Measurements from ENCODE around the gene HMGN2. TPM values are rescaled to one million over a fixed set of nuclear protein-coding genes. Genes with fewer than 3 reads are reported as not detected.

HMGN2 gene
- total RNA-seq, 6 experiments from 2014 or later = 64.1 to 99.6 (median 83.6) TPM

DNA sequence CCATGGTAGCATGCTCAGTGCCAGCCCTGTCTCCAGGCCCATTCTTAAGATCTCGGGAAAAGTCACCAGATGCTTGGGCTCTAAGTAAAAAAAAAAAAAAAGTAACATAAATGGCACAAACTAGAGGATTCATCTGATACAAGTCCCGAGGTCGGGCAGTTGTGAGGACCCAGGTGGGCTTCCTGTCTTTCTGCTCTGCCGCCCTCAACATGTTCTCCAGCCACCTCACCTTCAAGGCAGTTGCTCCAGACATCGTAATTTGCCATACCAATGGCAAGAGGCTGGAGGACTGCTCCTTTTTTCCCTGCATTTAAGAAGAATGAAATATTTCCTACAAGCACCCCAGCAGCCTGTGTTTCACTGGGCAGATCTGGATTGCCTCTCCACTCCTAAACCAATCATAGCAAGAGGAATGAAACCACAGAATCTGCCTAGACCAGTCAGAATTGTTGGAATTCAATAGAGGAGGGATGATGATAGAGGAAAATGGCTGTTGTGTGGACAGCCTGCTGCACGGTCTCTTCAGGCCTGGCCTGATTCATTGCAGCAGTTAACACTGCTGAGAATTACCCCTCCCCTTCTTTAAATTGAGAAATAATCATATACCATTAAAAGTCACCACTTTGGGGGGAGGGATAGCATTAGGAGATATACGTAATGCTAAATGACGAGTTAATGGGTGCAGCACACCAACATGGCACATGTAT lies 5.4 kb downstream of the HMGN2 start:
- TF ChIP-seq, protein P1, sequence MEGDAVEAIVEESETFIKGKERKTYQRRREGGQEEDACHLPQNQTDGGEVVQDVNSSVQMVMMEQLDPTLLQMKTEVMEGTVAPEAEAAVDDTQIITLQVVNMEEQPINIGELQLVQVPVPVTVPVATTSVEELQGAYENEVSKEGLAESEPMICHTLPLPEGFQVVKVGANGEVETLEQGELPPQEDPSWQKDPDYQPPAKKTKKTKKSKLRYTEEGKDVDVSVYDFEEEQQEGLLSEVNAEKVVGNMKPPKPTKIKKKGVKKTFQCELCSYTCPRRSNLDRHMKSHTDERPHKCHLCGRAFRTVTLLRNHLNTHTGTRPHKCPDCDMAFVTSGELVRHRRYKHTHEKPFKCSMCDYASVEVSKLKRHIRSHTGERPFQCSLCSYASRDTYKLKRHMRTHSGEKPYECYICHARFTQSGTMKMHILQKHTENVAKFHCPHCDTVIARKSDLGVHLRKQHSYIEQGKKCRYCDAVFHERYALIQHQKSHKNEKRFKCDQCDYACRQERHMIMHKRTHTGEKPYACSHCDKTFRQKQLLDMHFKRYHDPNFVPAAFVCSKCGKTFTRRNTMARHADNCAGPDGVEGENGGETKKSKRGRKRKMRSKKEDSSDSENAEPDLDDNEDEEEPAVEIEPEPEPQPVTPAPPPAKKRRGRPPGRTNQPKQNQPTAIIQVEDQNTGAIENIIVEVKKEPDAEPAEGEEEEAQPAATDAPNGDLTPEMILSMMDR (IDR thresholded peaks at IDR 0.05) = no peak
- TF ChIP-seq POLR2A (IDR thresholded peaks at IDR 0.05) = no peak
- DNase-seq = no peak
- no peak overlapping the region for H3K27ac ChIP-seq
- no peak for ATAC-seq
- no peaks in the 10 kb centered on the region for H3K27me3 ChIP-seq
- H3K4me3 ChIP-seq = no peak overlapping the region
- peaks cover 0 to 17% (median 4%) of the 10 kb centered on the region in 4 donors for H3K4me1 ChIP-seq
- intact Hi-C loops (cut with DNase I) = no loop called here
- H3K9me3 ChIP-seq = no peaks in the 10 kb centered on the region
- peaks cover 0 to 35% (median under 1%) of the 10 kb centered on the region in 4 donors for H3K36me3 ChIP-seq
- 83% methylated on average over 8 of the region's 8 CpGs for WGBS (ENCODE audit: insufficient coverage, low coverage, low lambda C conversion rate, missing lambda C conversion rate)

DNA sequence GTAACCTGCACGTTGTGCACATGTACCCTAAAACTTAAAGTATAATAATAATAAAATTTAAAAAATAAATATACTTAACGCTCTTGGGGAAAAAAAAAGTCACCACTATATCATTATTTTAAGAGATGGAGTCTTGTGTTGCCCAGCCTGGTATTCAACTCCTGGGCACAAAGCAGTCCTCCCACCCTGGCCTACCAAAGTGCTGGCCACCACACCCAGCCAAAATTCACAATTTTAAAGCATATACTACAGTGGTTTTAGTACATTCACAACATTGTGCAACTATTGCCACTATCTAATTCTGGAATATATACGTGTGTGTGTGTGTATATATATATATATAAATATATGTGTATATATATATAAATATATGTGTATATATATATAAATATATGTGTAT lies 5.9 kb downstream of the HMGN2 start:
- Histone ChIP-seq H3K9me3 (no peaks in the 10 kb centered on the region), H3K27ac (no peak overlapping the region), H3K36me3 (peaks cover 0 to 35% (median under 1%) of the 10 kb centered on the region in 4 donors), H3K27me3 (no peaks in the 10 kb centered on the region), H3K4me1 (peaks cover 0 to 17% (median 4%) of the 10 kb centered on the region in 4 donors), H3K4me3 (no peak overlapping the region)
- no peak for TF ChIP-seq POLR2A (IDR thresholded peaks at IDR 0.05)
- TF ChIP-seq, protein P1 (IDR thresholded peaks at IDR 0.05) = no peak
- DNase-seq (no peak), ATAC-seq (no peak)
- intact Hi-C loops (cut with DNase I) = no loop called here
- WGBS (ENCODE audit: insufficient coverage, low coverage, low lambda C conversion rate, missing lambda C conversion rate) = 83% methylated on average over 3 of the region's 3 CpGs

DNA sequence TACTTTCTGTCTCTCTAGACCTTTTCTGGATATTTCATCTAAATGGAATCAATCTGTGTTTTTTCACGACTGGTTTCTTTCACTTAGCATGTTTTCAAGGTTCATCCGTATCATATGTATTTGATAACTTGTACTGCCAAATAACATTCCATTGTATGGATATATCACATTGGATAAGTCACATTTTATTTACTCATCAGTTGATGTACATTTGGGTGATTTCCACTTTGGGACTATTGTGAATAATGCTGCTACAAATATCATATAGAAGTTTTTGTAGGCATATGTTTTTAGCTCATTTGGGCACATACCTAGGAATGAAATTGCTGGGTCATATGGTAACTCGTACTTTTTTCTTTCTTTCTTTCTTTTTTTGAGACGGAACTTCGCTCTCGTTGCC lies 6.7 kb downstream of the HMGN2 start:
- Histone ChIP-seq H3K27ac (no peak overlapping the region), H3K4me1 (peaks cover 0 to 9% (median under 1%) of the 10 kb centered on the region in 4 donors), H3K36me3 (peaks cover 0 to 29% (median under 1%) of the 10 kb centered on the region in 4 donors), H3K9me3 (no peaks in the 10 kb centered on the region), H3K4me3 (no peak overlapping the region), H3K27me3 (no peaks in the 10 kb centered on the region)
- 94% methylated on average over 6 of the region's 6 CpGs for WGBS (ENCODE audit: insufficient coverage, low coverage, low lambda C conversion rate, missing lambda C conversion rate)
- TF ChIP-seq POLR2A (IDR thresholded peaks at IDR 0.05) = no peak
- TF ChIP-seq, protein P1 (IDR thresholded peaks at IDR 0.05) = no peak
- DNase-seq (no peak), ATAC-seq (no peak)
- intact Hi-C loops (cut with DNase I) = no loop called here

DNA sequence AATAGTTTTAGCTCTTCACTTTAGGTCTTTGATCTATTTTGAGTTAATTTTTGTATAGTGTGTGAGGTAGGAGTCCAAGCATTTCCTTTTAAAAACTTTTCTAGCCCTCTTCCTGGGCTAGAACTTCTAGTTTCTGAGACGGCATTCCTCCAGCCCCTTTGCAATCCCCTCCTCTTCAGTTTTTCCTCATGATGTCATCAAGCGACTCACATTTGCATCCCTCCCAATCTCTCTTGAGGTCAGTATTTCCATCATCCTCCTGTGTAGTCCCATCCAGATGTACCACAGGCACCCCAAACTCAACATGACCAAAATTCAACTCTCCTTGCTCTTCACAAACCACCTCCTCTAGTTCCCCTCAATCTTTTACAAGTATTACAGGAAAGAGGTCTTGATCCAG lies 10.7 kb downstream of the HMGN2 start:
- TF ChIP-seq POLR2A (IDR thresholded peaks at IDR 0.05) = no peak
- TF ChIP-seq, protein P1 (IDR thresholded peaks at IDR 0.05) = no peak
- Histone ChIP-seq H3K27ac (no peak overlapping the region), H3K4me3 (no peak overlapping the region), H3K27me3 (no peaks in the 10 kb centered on the region), H3K36me3 (no peaks in the 10 kb centered on the region), H3K9me3 (no peaks in the 10 kb centered on the region), H3K4me1 (no peaks in the 10 kb centered on the region)
- ATAC-seq = no peak
- intact Hi-C loops (cut with DNase I) = no loop called here
- WGBS (ENCODE audit: insufficient coverage, low coverage, low lambda C conversion rate, missing lambda C conversion rate) = 74% methylated on average over 2 of the region's 2 CpGs
- DNase-seq = no peak
